NCI-H1417 treated with DMSO at 0.1 percent for 48 hours (cell line): ENCODE data around the gene HIPK3.
"Not testable (repeated sequence)": the region's sequence is repeated elsewhere in the genome, so short reads cannot be mapped to it uniquely, and the experiment has no call there.

Experiments used
- DNase-seq: peaks from one replicate; lab custom pipeline; 2025; lab: John Stamatoyannopoulos, UW

Gene HIPK3

GRCh38 chr11:33258631-33259205 is 1.5 kb downstream of the HIPK3 start:
- no peak for DNase-seq

GRCh38 chr11:33259869-33260268 is 2.7 kb downstream of the HIPK3 start:
- no peak for DNase-seq

GRCh38 chr11:33261350-33261749 is 4.2 kb downstream of the HIPK3 start:
- not testable (repeated sequence) for DNase-seq

GRCh38 chr11:33262011-33262645 is 4.9 kb downstream of the HIPK3 start:
- DNase-seq: no peak

DNA sequence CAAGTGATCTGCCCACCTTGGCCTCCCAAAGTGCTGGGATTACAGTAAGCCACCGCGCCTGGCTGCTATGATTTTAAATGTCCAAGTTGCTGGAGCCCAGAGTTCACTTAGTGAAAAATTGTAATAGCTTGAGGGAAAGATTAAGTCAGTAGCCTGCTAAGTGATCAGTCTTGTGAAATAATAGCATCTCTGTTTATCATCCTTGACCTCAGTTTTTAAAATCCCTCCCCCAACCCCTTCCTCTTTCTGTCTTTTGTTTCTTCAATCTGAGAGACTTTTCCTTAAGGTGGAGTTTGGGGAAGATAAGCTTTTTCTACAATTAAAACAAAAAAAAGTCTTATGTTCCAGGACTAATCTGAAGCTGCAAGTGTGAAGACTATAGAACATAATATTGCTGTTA is 6.4 kb downstream of the HIPK3 start:
- no peak for DNase-seq

- DNase-seq: no peak
These were observed 7.7 kb downstream of the HIPK3 start for GRCh38 chr11:33264926-33265325.

DNA sequence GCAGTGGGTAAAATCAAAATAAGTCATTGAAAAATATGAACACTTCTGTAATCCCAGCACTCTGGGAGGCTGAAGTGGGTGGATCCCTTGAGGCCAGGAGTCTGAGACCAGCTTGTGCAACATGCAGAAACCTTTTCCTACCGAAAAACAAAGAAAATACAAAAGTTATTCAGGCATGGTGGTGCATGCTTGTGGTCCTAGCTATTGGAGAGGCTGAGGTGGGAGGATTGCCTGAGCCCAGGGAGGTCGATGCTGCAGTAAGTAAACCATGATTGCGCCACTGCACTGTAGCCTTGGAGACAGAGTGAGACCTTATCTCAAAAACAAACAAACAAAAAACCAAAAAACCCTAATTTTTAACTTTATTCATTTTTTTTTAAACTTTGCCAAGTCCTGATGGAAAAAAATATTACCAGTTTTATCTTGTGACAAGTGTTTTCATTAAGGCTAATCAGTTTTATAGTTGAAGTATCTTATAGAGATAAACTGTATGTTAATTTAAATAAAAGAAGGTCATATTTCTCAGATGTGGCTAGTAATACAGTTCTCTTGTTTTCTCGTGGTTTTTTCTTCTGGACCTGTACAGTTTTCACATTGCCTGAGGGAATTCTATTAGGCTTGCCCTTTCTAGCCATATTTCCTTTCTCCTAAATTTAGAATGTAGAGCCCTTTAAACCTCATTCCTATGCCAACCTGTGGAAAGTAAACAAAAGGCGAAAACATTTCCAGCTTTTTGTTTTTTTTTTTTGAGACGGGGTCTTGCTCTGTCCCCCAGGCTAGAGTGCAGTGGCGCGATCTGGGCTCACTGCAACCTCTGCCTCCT is 9.4 kb downstream of the HIPK3 start:
- DNase-seq: no peak

GRCh38 chr11:33268945-33269540 is 11.9 kb downstream of the HIPK3 start:
- no peak for DNase-seq

DNA sequence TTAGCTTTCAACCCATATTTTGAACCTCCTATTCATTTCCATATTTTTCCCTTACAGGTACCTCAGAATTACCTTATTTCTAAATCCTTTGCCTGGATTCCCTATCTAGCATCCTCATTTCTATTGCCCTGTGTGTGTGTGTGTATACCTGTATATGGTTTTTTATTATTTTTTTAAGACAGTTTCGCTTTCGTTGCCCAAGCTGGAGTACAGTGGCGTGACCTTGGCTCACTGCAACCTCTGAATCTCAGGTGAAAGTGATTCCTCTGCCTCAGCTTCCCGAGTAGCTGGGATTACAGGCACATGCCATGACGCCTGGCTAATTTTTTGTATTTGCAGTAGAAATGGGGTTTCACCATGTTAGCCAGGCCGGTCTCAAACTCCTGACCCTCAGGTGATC is 12.6 kb downstream of the HIPK3 start:
- no peak for DNase-seq

- no peak for DNase-seq
These were observed 13.9 kb downstream of the HIPK3 start for GRCh38 chr11:33271059-33271458.

DNA sequence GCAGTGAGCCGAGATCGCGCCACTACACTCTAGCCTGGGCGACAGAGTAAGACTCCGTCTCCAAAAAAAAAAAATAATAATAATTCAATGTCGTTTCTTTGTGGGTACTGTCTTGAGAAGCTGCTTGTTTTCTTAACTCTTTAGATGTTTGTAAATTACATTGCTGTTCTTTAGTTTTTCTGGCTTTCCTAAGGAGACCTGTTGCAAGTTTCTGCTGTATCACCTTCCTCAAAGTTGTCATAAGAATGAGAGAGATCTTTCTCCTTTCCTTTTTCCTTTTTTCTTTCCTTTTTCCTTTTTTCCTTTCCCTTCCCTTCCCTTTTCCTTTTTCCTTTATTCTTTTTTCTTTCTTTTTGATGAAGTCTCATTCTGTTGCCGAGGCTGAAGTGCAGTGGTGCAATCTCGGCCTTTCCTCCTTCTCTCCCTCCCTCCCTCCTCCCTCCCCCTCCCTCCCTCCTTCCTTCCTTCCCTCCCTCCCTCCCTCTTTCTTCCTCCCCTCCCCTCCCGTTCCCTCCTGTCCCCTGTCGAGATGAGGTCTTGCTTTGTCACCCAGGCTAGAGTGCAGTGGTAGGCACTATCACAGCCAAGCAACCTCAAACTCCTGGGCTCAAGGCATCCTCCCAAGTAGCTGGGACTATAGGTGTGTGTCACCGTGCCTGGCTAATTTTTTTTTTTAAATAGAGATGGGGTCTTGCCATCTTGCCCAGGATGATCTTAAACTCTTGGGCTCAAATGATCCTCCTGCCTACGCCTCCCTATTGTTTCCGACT is 15.3 kb downstream of the HIPK3 start:
- DNase-seq: no peak

GRCh38 chr11:33273656-33274055 is 16.5 kb downstream of the HIPK3 start:
- no peak for DNase-seq

GRCh38 chr11:33280411-33280810 is 23.2 kb downstream of the HIPK3 start:
- no peak for DNase-seq

GRCh38 chr11:33281758-33282157 is 24.6 kb downstream of the HIPK3 start:
- no peak for DNase-seq

DNA sequence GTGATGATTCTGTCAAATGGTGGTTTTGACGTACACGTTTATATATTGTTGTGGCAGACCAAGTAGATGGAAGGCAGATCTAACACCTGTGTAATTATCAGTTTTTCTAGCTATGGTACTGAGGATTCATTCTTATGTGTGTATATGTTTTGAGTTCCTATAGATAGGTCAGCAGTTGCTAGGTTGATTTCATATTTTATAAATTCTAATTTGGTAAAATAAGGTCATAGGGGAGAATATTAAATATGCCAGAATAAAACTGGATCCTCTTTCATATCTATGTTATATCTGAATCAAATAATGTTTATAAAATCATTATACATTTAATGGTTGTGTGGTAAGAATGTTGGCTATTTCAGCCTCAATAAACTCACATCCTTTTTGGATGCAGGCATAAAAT is 27.6 kb downstream of the HIPK3 start:
- DNase-seq: no peak

- no peak for DNase-seq
These were observed 33.1 kb downstream of the HIPK3 start for GRCh38 chr11:33290319-33290718.

DNA sequence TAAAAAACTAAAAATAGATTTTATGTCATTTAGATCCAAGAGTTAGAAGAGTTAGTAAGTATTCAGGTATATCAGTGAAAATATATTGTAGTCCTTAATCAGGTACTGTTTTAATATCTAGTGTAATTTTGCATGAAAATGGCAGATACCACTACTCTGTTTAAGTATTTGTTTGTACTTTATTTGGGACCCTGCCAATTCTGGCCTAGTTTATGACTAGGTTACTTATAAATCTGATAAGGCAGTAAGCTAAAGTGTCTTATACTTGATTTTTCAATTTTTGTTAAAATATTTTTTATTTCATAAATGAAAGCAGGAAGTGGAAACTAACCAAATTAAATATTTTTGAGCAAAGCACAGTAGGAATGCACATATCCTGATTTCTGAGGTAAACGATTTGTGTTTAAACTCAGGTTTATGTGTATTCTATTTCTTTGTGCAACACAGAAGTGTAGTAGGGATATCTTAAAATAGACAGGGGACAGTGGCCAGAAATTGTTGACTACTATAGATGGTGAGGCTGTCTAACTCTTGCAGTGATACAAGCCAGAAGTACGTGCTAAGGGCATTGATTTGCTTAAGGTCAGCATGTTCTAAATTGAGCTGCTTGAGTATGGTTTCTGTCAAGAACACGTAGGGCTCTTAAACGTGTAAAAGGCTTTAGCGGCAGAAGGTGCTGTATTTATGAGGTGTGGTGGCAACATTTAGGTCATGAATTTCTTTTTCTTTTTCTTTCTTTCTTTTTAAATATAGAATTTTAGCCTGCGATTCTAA is 34.0 kb downstream of the HIPK3 start:
- DNase-seq: no peak

- no peak for DNase-seq
These were observed 35.1 kb downstream of the HIPK3 start for GRCh38 chr11:33292311-33292710.

DNA sequence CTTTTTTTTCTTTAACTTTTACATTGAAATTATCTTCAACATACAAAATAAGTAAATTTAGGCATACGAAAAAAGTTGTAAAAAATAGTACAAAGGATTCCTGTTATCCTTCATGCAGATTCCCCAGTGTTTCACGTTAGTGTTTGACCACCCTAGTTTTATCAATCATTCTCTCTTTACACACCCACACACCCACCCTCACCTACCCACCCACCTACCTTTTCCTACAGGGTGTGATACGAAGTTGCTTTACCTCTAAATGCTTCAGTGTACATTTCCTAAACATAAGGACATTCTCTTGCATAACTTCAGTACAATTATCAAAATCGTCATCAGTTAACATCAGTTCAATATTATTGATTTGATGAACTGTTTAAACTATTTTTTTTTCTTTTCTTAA is 37.0 kb downstream of the HIPK3 start:
- DNase-seq: no peak

GRCh38 chr11:33294797-33295196 is 37.6 kb downstream of the HIPK3 start:
- DNase-seq: no peak

- no peak for DNase-seq
These were observed 39.5 kb downstream of the HIPK3 start for GRCh38 chr11:33296695-33297094.
